GM12878 (cell line): Measurements from ENCODE around the gene MFSD11. TPM values are rescaled to one million over a fixed set of nuclear protein-coding genes. Genes with fewer than 3 reads are reported as not detected.

Experiments
- ATAC-seq: fragments of 200-7000 bp; cut with Tn5 transposase; 3 replicates; pipeline ENCODE4 v1.9.1; 2020; ENCODE audit warnings: mild to moderate bottlenecking, moderate library complexity
- BruUV-seq: library from RNA; stranded (reverse); fragments of 400-500 nt; replicated peaks from 2 replicates; lab custom pipeline; 2021; lab: Mats Ljungman, UMichigan
- CTCF ChIA-PET: fragments of 300-600 bp; sonication (Branson Sonifier 250); formaldehyde crosslinking; extraction: SDS; loops from one replicate; lab custom pipeline; 2021; ENCODE audit warnings: inconsistent platforms; lab: Yijun Ruan, JAX
- POLR2A ChIA-PET: fragments of 350-600 bp; formaldehyde crosslinking; extraction: SDS; loops from one replicate; lab custom pipeline; 2021; ENCODE audit warnings: inconsistent platforms; lab: Charles Lee
- RAD21 ChIA-PET: fragments of 300-600 bp; sonication (Branson Sonifier 250); formaldehyde crosslinking; loops from one replicate; lab custom pipeline; 2023; ENCODE audit warnings: antibody characterized with exemption; ENCODE audit not compliant: unreplicated experiment; lab: Charles Lee
- SMC1A ChIA-PET: fragments of 300-600 bp; sonication (Branson Sonifier 250); formaldehyde crosslinking; loops from one replicate; lab custom pipeline; 2023; ENCODE audit not compliant: unreplicated experiment, uncharacterized antibody; lab: Charles Lee
- DNase-seq: peaks from one replicate; pipeline ENCODE4 v3.0.0-alpha.2; 2011; ENCODE audit warnings: low read depth, low spot score
- FAIRE-seq: peaks from 3 replicates; lab custom pipeline; 2011; peaks lifted over from hg19 to GRCh38; lab: Jason Lieb, UNC
- H2AFZ ChIP-seq: 2 replicates; pipeline ENCODE4 v1.6.0; 2011; ENCODE audit warnings: low read depth, low read length, control low read depth; ENCODE audit not compliant: control insufficient read depth
- H3K27ac ChIP-seq: 2 replicates; pipeline ENCODE4 v1.5.1; 2011; ENCODE audit warnings: control low read depth; ENCODE audit not compliant: control insufficient read depth, insufficient read depth
- H3K27me3 ChIP-seq, 2 experiments: replicated peaks in 1 of 2; 2 replicates each; pipeline versions ENCODE4 v1.6.0 to v1.6.1; 2011; ENCODE audit warnings: low read length in 1 of 2; ENCODE audit not compliant: control insufficient read depth in 2 of 2, insufficient read depth in 2 of 2
- H3K36me3 ChIP-seq, 2 experiments: 2 replicates each; pipeline ENCODE4 v1.5.1; 2011; ENCODE audit warnings: low read length in 1 of 2; ENCODE audit not compliant: control insufficient read depth in 2 of 2, insufficient read depth in 2 of 2
- H3K4me1 ChIP-seq: 2 replicates; pipeline ENCODE4 v1.6.1; 2011; ENCODE audit warnings: mild to moderate bottlenecking, low read length, moderate library complexity, mixed read lengths; ENCODE audit not compliant: control insufficient read depth, insufficient read depth
- H3K4me2 ChIP-seq: 2 replicates; pipeline ENCODE4 v1.6.0; 2011; ENCODE audit warnings: control low read depth; ENCODE audit not compliant: control insufficient read depth, insufficient read depth
- H3K4me3 ChIP-seq: fragments of 200-600 bp; sonication (generic); 2 replicates; pipeline ENCODE4 v1.5.1; 2016
- H3K79me2 ChIP-seq: 2 replicates; pipeline ENCODE4 v1.6.0; 2011; ENCODE audit warnings: low read length; ENCODE audit not compliant: control insufficient read depth, insufficient read depth
- H3K9ac ChIP-seq: 2 replicates; pipeline ENCODE4 v1.8.0; 2011; ENCODE audit warnings: low read length, control low read depth, mixed read lengths; ENCODE audit not compliant: control insufficient read depth, insufficient read depth
- H3K9me3 ChIP-seq: replicated peaks from 3 replicates; pipeline ENCODE4 v1.5.1; 2011; ENCODE audit warnings: mild to moderate bottlenecking, low read length; ENCODE audit not compliant: control insufficient read depth, insufficient read depth
- H4K20me1 ChIP-seq: 2 replicates; pipeline ENCODE4 v1.6.0; 2011; ENCODE audit not compliant: control insufficient read depth, insufficient read depth
- ASH2L ChIP-seq: fragments of 300-600, 200-600 bp; sonication (generic); IDR thresholded peaks from 2 replicates; pipeline ENCODE4 v1.6.1; 2017; ENCODE audit warnings: low read depth, mild to moderate bottlenecking, borderline replicate concordance
- BACH1 ChIP-seq: fragments of 450-650 bp; IDR thresholded peaks from 2 replicates; pipeline ENCODE4 v1.6.1; 2017; ENCODE audit warnings: mild to moderate bottlenecking, borderline replicate concordance
- BHLHE40 ChIP-seq, 2 experiments: fragments of 450-650 bp in 1 of 2; IDR thresholded peaks; 2 replicates each; pipeline ENCODE4 v1.6.1; 2011 to 2017; ENCODE audit warnings: low read depth in 2 of 2, borderline replicate concordance in 1 of 2, improper control_type of control experiment in 1 of 2, low read length in 1 of 2, mild to moderate bottlenecking in 1 of 2
- CBX5 ChIP-seq: sonication (generic); IDR thresholded peaks from 2 replicates; pipeline ENCODE4 v1.6.1; 2016; ENCODE audit warnings: low read depth, moderate library complexity, mild to moderate bottlenecking, inconsistent platforms
- CREM ChIP-seq: IDR thresholded peaks from 2 replicates; pipeline ENCODE4 v1.6.1; 2014; ENCODE audit warnings: antibody characterized with exemption, low read depth
- E4F1 ChIP-seq: fragments of 450-650 bp; IDR thresholded peaks from 2 replicates; pipeline ENCODE4 v1.6.1; 2018; ENCODE audit warnings: borderline replicate concordance, mild to moderate bottlenecking; ENCODE audit not compliant: partially characterized antibody
- FOXK2 ChIP-seq: fragments of 450-650 bp; IDR thresholded peaks from 2 replicates; pipeline ENCODE4 v1.6.1; 2017; ENCODE audit warnings: mild to moderate bottlenecking, moderate library complexity
- HSF1 ChIP-seq: fragments of 150-350 bp; IDR thresholded peaks from 2 replicates; pipeline ENCODE4 v1.6.1; 2014; ENCODE audit warnings: mild to moderate bottlenecking, low read depth, low read length
- IRF3 ChIP-seq: fragments of 450-650 bp; IDR thresholded peaks from 2 replicates; pipeline ENCODE4 v1.6.1; 2014; ENCODE audit warnings: mild to moderate bottlenecking
- IRF4 ChIP-seq: IDR thresholded peaks from 2 replicates; pipeline ENCODE4 v1.6.1; 2011; ENCODE audit warnings: low read depth, low read length
- IRF5 ChIP-seq: fragments of 450-650 bp; IDR thresholded peaks from 2 replicates; pipeline ENCODE4 v1.6.1; 2017; ENCODE audit warnings: borderline replicate concordance
- KAT2A ChIP-seq: conservative IDR thresholded peaks from 2 replicates; pipeline ENCODE4 v1.6.1; 2011; ENCODE audit warnings: low read depth, low read length; ENCODE audit not compliant: control insufficient read depth
- NFYB ChIP-seq: IDR thresholded peaks from 2 replicates; pipeline ENCODE4 v1.6.1; 2011; ENCODE audit warnings: low read depth, mild to moderate bottlenecking, low read length, improper control_type of control experiment, moderate library complexity; ENCODE audit not compliant: insufficient read depth
- NR2C1 ChIP-seq: fragments of 450-650 bp; IDR thresholded peaks from 2 replicates; pipeline ENCODE4 v1.6.1; 2017; ENCODE audit warnings: antibody characterized with exemption, mild to moderate bottlenecking, moderate library complexity
- NR2F1 ChIP-seq: fragments of 450-650 bp; conservative IDR thresholded peaks from 2 replicates; pipeline ENCODE4 v1.6.1; 2017; ENCODE audit warnings: mild to moderate bottlenecking
- POLR2A ChIP-seq: IDR thresholded peaks from 2 replicates; pipeline ENCODE4 v1.6.1; 2011; ENCODE audit warnings: low read depth, mild to moderate bottlenecking, low read length
- STAT1 ChIP-seq: fragments of 450-650 bp; conservative IDR thresholded peaks from 2 replicates; pipeline ENCODE4 v1.6.1; 2014; ENCODE audit warnings: antibody characterized with exemption, mild to moderate bottlenecking
- TCF3 ChIP-seq: IDR thresholded peaks from 2 replicates; pipeline ENCODE4 v1.6.1; 2012; ENCODE audit warnings: low read depth, mild to moderate bottlenecking, low read length, borderline replicate concordance; ENCODE audit not compliant: insufficient read depth
- TCF7 ChIP-seq: IDR thresholded peaks from 2 replicates; pipeline ENCODE4 v1.6.1; 2014; ENCODE audit warnings: antibody characterized with exemption, borderline replicate concordance
- WRNIP1 ChIP-seq: IDR thresholded peaks from 2 replicates; pipeline ENCODE4 v1.6.1; 2011; ENCODE audit warnings: low read depth, low read length, improper control_type of control experiment, borderline replicate concordance
- WGBS: methylation state at CpG from one replicate; pipeline ENCODE4 v1.1.6; 2016; ENCODE audit warnings: low lambda C conversion rate; ENCODE audit not compliant: insufficient replicate concordance, insufficient coverage; ENCODE audit errors: missing lambda C conversion rate; 5-methylcytosine and 5-hydroxymethylcytosine counted together
- in situ Hi-C: fragments of 300-500 bp; cut with MboI; formaldehyde crosslinking; loops from 9 replicates; pipeline ENCODE4 v1.14.3; 2018; ENCODE audit warnings: mixed read lengths
- intact Hi-C: fragments of 100-400 bp; cut with micrococcal nuclease; formaldehyde crosslinking; loops from one replicate; pipeline ENCODE4 v1.14.2; 2022; ENCODE audit not compliant: unreplicated experiment
- polyA plus RNA-seq, 11 experiments: library from polyadenylated mRNA; depleted of rRNA in 4 of 11; unstranded in 6 of 11; stranded (reverse) in 5 of 11; fragments of >200 nt; fragmentation: Nextera tagmentation in 4 of 11; fragmentation: Illumina TruSeq in 1 of 11; extraction: Ambion mirVana in 4 of 11; extraction: Trizol in 1 of 11; gene quantifications; 1 replicate in 1 of 11; 2 replicates in 10 of 11; pipeline versions ENCODE4 v1.2.1 to v1.2.3, GENCODE V29; 2011 to 2016; ENCODE audit warnings: inconsistent platforms in 2 of 11, missing spikeins in 2 of 11, low read depth in 1 of 11
- total RNA-seq, 4 experiments: library from RNA; depleted of rRNA in 3 of 4; stranded (reverse); fragments of >200 nt in 3 of 4; fragmentation: Illumina TruSeq in 1 of 4; extraction: Trizol in 1 of 4; gene quantifications; 2 replicates each; pipeline versions ENCODE4 v1.2.1 to v1.2.3, GENCODE V29; 2013 to 2021

The MFSD11 gene
- total and polyA plus RNA-seq, 10 of the 15 experiments (the other 5 are each of a cell fraction or from before 2014, with no cell fraction given) = 11.0 to 19.4 (median 15.5) TPM

GRCh38 chr17:76716839-76717215 lies 21.1 kb upstream of the MFSD11 start:
- RAD21 ChIA-PET = no interaction called here
- H3K79me2 ChIP-seq = peaks cover 2% of the 10 kb centered on the region; the same call in 1 of the 2 replicates
- no peak for TF ChIP-seq POLR2A
- TF ChIP-seq NR2F1 = no peak
- TF ChIP-seq BHLHE40 (IDR thresholded peaks at IDR 0.05; ENCODE audit: borderline replicate concordance in 1 of 2, low read depth in 2 of 2, low read length in 1 of 2) = no peak
- TF ChIP-seq E4F1 = no peak
- no peak for TF ChIP-seq TCF7
- TF ChIP-seq TCF3 = no peak
- TF ChIP-seq NFYB = no peak
- TF ChIP-seq STAT1 = no peak
- TF ChIP-seq BACH1 = no peak
- no peak for TF ChIP-seq ASH2L
- TF ChIP-seq KAT2A = no peak
- TF ChIP-seq NR2C1 = no peak
- TF ChIP-seq HSF1 = no peak
- TF ChIP-seq CBX5 = no peak
- no peak for TF ChIP-seq FOXK2
- TF ChIP-seq IRF3 = no peak
- no peak for TF ChIP-seq WRNIP1
- TF ChIP-seq CREM = no peak
- no peak for TF ChIP-seq IRF5
- TF ChIP-seq IRF4 = no peak
- no peaks in the 10 kb centered on the region for H3K9me3 ChIP-seq
- no peak overlapping the region for H3K9ac ChIP-seq
- no peak for FAIRE-seq
- peaks cover 5% of the 10 kb centered on the region for H4K20me1 ChIP-seq
- peaks cover 17 to 51% of the 10 kb centered on the region in 2 experiments for H3K36me3 ChIP-seq
- POLR2A ChIA-PET = interaction anchor here (1.3 kb wide), 1 partner anchor 11 kb away, joined by 4 read pairs; no protein-coding TSS in a partner anchor
- CTCF ChIA-PET = interaction anchor here (0.8 to 6.5 kb wide), 5 partner anchors 9 to 158 kb away, joined by 3 to 65 read pairs (median 4); partner anchors contain the start of genes JMJD6 and METTL23
- H3K27me3 ChIP-seq = no peaks in the 10 kb centered on the region
- no peak for DNase-seq
- no peak overlapping the region for H3K4me3 ChIP-seq
- no peak overlapping the region for H3K4me2 ChIP-seq
- in situ Hi-C loops (no loop called here), intact Hi-C loops (loop anchor here (10.0 kb wide), 1 partner anchor 92 kb away; no protein-coding TSS in a partner anchor)
- H3K27ac ChIP-seq = no peak overlapping the region
- no peak overlapping the region for H2AFZ ChIP-seq
- WGBS = 95% methylated on average over 6 of the region's 6 CpGs
- BruUV-seq = no TSS peak
- ATAC-seq = no peak
- SMC1A ChIA-PET = no interaction called here
- peaks cover 8% of the 10 kb centered on the region for H3K4me1 ChIP-seq
